ENCODE data around the gene ROBO2.

- TF ChIP-seq EZH2 (IDR thresholded peaks at IDR 0.05; ENCODE audit: borderline replicate concordance) (no peak), CTCF (IDR thresholded peaks at IDR 0.05; ENCODE audit: poor library complexity) (peak; percentile 80)
These were observed 215.3 kb downstream of the ROBO2 start for GRCh38 chr3:77254967-77255831.

All from hepatocyte (in vitro differentiated cells).